Left cardiac atrium (tissue), 4 donors: ENCODE results near the gene SLC24A3. TPM values are rescaled to one million over a fixed set of nuclear protein-coding genes. Genes with fewer than 3 reads are reported as not detected.
"Not testable (repeated sequence)": the region's sequence is repeated elsewhere in the genome, so short reads cannot be mapped to it uniquely, and the experiment has no call there.

Experiments
- ATAC-seq, 2 donors: fragments of 200-7000 bp; cut with Tn5 transposase; one replicate each; pipeline ENCODE4 v1.9.1; 2020; ENCODE audit warnings: mild to moderate bottlenecking in 2 of 2, moderate library complexity in 2 of 2
- DNase-seq: peaks from one replicate; pipeline ENCODE4 v3.0.0-alpha.2; 2020
- intact Hi-C, 2 donors: fragments of 100-400 bp; cut with DNase I; formaldehyde crosslinking; loops; one replicate each; pipeline versions ENCODE4 v1.14.1 to v1.15.1; 2022 to 2023
- total RNA-seq, 2 donors: library from RNA; stranded (reverse); fragmentation: NEBNext Ultra II Directional; extraction: Animal tissue kit (Norgen Biotek cat#: 25700); gene quantifications; one replicate each; pipeline ENCODE4 v1.2.1, GENCODE V29; 2021
- donor health status: DM: no; HTN: yes; CAD: no.
- donor health status: DM: no; HTN: yes; CAD: no; lungs with severe emphysema.
- donor health status: DM: yes; HTN: yes; CAD: no.
- donor health status: Dilated cardiomyopathy.

SLC24A3 gene
- total RNA-seq, 2 donors from 2014 or later: 2.1 to 4.1 TPM

DNA sequence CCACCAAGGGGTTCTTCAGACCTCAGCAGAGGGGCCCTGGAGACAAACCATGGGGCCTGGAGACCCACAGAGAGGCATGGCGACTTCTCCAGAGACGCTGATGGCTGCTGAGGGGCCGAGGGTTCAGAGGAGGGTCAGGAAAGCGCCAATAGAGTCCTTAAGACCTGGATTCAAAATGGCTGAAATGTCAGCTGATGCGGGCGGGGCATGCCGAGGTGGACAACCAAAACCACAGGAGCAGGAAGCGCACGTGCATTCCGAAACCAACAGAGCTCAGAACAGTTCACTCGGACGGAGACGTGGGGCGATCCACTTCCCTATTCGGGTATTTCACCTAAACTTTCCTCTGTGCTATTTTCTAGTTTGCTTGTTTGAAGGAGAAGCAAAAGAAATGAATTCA lies 445.7 kb downstream of the SLC24A3 start:
- intact Hi-C loops: loop anchor here in 1 of 2 donors (5.0 kb wide), 1 partner anchor 451 kb away; no protein-coding TSS in a partner anchor
- DNase-seq (no peak), ATAC-seq (no peak)

DNA sequence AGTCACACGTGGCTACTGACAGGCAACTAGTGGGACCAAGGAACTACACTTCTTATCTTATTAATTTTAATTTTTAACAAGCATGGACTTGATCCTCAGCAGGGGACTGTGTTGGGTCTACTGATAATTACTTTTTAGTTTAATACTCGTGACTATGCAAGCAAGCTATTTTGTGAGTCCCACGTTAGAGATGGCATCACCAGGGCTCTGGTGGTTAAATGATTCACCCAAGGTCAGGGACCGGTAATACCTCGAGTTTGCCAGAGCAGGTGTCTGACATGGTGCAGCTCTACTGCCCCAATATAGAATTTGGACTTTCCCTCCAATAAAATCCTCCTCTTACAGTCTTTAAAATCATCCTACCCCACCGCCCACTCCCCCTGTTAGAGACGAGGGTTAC lies 447.0 kb downstream of the SLC24A3 start:
- intact Hi-C loops: loop anchor here in 1 of 2 donors (5.0 kb wide), 1 partner anchor 452 kb away; no protein-coding TSS in a partner anchor
- DNase-seq (no peak), ATAC-seq (no peak)

DNA sequence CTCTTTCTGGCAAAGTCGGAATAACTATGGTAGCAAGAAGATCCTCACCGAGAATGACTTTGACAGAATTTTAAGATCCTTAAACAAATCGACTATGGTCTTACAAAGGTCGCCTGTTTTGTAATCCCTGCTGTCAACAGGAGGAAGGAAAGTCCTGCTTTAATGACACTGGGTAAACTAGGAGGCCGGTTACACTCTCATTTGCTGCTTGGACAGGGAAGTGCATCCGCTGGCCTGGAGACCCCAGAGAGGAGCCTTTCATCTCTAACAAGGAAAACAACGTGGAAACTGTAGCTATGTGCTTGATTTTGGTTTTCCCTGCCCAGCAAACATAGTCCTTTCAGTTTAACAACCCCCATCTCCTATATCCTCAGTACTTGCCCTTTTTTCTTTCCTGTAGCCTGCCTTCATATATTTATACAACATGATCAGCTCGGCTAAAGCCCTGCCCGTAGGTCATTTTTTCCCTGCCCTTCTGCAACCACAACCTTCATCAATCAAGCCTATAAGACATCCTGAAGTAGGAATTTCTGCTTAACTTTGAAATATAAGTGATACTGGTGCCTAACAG lies 448.5 kb downstream of the SLC24A3 start:
- intact Hi-C loops: loop anchor here (2.0 to 5.0 kb wide), 2 partner anchors 456 to 1029 kb away; no protein-coding TSS in a partner anchor
- DNase-seq: no peak
- ATAC-seq: no peak

DNA sequence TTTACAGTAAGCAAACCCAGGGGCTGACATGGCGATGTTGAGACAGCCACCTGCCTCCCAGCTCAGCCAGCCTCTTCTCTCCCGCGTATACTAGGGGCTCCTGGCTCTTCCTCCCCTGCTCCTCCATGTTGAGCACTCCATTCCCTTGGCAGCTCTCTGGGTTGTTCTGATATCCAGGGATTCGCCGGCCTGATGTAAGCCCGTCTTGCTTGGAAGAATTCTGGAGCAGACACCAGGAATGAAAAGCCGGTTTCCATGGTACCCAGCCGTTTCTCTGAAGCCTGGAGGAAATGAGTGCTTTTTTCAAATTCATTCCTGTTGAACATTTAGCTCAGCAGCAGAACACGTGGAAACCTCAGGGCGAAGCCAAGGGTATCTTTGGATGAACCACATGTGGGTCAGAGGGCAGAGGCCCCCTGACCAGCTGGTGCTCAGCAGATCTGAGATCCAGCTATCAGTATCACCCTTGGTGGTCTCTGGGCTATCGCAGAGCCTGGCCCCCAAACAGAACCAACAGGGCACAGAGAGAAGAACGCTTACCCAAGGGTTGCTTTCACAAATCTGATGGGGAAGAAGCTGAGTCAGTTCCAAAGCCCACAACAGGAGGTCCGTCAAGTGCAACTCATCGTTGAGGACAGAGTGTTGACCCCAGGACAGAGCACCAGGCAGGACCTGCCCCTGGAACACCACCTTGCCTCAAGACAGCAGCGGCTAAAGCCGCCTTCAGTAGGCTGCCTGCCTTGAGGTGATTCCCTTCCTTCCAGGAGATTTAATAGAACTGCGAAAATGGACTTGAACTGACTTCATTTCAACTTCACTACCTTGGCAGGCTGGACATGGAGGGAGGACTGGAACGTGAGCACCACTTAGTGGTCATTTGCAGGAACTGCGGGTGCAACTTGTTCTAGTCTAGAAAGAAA lies 449.5 kb downstream of the SLC24A3 start:
- intact Hi-C loops: loop anchor here (2.0 to 5.0 kb wide), 3 partner anchors 457 to 1030 kb away; no protein-coding TSS in a partner anchor
- ATAC-seq: peak; percentile 79 to 86
- DNase-seq: peak; percentile 49

DNA sequence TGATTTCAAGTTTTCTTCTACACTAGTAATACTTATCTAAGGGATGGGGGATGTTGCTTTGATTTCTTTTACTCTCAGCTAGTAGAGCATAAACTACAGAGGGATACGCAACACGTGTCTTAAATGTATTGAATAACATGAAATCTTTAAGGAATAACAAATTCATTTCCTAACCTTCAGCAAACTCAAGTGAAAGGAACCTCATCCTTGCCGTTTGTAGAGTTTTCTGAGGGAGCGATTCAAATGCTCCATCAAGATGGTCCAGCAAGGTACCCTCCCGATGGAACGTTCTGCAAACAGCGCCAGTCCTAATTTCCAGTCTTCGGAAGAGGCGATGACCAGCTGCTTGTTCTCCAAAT lies 450.2 kb downstream of the SLC24A3 start:
- DNase-seq (no peak), ATAC-seq (no peak)
- intact Hi-C loops: loop anchor here (2.0 to 5.0 kb wide), 2 partner anchors 1030 kb away; no protein-coding TSS in a partner anchor

DNA sequence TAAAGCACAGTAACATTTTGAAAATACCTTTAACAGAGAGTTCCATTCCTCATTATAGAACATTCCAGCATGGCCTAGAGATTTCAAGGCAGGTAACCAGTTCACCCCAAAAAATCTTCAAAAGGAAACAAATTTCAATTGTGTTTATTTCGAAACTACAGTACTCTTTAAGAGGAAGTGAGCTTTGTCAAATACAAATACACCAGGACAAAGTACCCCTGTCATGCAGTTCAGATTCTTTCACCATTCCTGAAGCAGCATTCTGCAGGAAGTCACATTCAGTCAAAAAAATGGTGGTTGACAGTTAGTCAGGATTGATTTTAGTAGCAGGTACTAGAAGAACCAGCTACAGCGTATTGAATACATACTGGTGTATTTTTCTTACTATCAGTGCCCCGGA lies 456.0 kb downstream of the SLC24A3 start:
- intact Hi-C loops: no loop called here
- no peak for ATAC-seq
- DNase-seq: no peak

DNA sequence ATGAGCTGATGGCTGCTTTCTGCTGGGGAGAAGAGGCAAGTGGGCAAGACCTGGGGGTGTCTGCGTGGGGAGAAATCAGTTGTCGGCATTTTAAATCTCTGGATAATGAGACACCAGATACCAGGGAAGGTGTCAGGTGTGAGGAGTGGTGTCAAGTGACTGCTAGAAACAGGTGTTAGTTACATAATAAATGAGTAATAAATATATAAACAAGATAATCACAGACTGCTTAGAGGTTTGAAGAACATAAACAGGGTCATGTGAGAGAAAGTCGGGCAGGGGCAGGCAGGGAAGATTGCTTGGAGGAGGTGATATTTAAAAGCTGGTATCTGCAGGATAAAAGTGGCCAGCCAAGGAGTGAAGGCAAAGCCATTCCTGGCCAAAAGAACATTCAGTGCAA lies 458.4 kb downstream of the SLC24A3 start:
- intact Hi-C loops: no loop called here
- no peak for DNase-seq
- no peak for ATAC-seq

DNA sequence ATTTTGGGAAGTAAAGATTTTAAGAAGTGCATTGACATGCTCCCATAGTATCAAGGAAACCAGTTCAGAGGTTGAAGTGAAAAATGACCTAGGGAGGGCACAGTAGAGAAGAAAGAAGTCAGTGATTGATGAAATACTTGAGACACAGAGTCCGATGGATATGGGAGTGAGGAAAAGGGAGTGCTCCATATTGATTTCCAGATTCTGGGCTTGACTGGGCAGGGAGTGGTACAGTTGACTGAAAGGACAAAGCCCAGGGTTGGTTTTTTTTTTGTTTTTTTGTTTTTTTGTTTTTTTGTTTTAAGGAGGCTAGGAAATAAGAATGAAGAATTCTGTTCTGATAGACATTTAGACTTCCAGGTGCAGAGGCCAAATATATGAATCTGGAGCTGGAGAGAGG lies 458.9 kb downstream of the SLC24A3 start:
- DNase-seq (no peak), ATAC-seq (no peak)
- intact Hi-C loops: no loop called here

DNA sequence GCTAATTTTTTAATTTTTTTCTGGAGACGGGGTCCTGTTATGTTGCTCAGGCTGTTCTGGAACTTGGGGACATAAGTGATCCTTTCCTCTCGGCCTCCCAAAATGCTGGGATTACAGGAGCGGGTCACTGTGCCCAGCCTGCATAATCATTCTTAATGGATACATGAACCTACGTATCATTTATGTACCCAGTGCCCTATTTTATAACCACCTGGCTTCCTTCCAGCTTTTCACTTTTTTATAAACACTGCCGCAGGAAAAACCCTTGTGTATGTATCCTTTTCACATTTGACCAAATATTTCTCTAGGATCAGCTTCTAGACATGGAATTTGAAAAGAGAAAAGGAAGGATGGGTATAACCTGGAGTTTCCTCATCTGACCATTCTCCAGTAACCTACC lies 460.1 kb downstream of the SLC24A3 start:
- intact Hi-C loops: no loop called here
- ATAC-seq (no peak), DNase-seq (no peak)

DNA sequence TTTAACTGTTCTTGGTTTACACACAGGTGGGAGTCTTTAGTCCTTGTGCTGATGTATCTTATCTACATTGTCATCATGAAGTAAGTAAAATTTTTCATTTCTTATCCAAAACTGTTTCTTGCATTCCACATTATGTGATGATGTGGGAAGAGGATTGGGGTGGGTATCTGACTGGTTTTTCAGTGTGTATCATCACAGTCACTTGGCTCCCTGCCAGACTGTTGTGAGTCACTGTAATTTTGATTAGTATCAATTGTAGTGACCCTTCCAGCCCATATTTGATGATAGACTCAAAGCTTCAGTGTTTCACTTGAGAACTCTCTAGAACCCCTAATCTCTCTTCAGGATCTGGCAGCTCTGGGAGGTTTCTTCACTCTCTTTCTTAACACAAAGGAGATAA lies 461.1 kb downstream of the SLC24A3 start:
- intact Hi-C loops: no loop called here
- no peak for DNase-seq
- ATAC-seq: no peak

DNA sequence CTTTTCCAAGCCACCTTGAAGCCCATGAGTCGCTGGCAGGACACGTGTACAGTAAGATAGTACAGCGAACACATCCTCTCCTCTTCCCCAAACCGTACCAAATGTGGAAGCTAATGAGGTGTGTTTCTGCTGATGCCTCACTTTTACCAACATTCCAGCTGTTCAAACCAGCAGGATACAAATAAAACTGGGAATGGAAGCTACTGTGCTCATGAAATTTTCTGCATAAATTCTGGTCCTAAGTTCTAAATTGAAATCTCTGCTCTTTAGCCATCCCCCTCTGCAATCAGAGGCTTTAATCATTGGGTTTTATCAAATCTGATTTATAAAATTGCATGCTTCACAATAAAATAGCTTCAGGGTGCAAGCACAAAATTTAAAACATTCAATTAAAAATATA lies 463.8 kb downstream of the SLC24A3 start:
- intact Hi-C loops: no loop called here
- no peak for ATAC-seq
- no peak for DNase-seq

DNA sequence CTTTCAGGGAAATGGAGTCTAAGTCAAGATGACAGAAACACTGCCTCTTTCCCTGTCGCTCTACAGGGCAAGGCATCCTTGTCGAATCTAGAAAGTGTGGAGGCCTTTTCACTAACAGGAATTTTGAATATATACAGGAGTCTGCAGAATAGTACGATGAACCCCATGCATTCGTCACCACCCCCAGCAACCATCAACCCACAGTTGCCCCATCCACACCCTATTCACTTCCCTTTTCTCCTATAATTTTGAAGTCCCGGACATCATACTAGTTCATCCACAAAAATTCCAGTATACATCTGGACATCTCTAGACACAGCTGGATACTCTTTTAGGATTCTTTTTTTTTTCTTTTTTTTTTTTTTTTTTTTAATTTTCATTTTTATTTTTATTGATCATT lies 464.9 kb downstream of the SLC24A3 start:
- intact Hi-C loops: no loop called here
- ATAC-seq: no peak
- DNase-seq: no peak

DNA sequence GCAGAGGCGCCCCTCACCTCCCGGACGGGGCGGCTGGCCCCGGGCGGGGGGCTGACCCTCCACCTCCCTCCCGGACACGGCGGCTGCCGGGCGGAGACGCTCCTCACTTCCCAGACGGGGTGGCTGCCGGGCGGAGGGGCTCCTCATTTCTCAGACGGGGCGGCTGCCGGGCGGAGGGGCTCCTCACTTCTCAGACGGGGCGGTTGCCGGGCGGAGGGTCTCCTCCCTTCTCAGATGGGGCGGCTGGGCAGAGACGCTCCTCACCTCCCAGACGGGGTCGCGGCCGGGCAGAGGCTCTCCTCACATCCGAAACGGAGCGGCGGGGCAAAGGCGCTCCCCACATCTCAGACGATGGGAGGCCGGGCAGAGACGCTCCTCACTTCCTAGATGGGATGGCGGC lies 466.1 kb downstream of the SLC24A3 start:
- ATAC-seq, DNase-seq, intact Hi-C loops: not testable (repeated sequence)

DNA sequence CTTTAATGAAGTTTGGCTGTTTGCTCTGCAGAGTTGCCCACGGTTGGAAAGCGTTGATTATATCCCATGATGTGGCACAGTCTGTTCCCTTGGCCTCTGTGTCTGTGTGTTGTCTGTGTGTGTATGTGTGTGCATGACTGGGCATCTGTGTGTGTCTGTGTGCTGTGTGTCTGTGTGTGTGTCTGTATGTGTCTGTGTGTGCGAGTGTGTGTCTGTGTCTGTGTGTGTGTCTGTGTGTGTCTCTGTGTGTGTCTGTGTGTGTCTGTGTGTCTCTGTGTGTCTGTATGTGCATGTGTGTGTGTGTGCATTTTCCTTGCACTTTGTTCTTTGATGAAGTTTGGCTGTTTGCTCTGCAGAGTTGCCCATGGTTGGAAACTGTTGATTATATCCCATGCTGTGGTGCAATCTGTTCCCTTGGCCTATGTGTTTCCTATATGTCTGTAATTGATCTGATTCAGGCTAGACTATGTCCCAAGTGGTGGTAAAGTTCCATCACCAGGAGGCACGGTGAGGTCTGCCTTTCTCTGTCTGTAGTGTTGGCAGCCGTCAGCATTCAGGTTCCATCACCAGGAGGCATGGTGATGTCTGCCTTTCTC lies 467.6 kb downstream of the SLC24A3 start:
- intact Hi-C loops: no loop called here
- DNase-seq (no peak), ATAC-seq (no peak)

DNA sequence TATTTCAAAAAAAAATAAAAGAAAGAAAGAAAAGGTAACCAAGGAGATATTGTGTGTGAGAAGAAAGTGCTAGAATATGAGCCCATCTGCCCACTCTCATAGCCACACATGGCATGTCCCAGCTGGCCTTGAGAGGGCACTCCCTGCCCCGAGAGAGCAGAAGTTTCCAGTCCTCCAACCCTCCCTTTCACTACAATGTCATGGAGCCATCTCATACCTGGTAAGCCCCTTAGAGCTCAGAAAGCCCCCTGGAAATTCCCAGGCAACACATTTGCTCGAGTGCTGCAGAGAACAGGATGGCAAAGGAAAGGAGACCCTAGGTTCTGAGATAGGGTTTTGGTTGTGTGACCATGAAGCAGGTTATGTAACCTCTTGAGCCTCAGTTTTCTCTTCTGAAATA lies 469.8 kb downstream of the SLC24A3 start:
- no peak for DNase-seq
- ATAC-seq: no peak
- intact Hi-C loops: no loop called here

DNA sequence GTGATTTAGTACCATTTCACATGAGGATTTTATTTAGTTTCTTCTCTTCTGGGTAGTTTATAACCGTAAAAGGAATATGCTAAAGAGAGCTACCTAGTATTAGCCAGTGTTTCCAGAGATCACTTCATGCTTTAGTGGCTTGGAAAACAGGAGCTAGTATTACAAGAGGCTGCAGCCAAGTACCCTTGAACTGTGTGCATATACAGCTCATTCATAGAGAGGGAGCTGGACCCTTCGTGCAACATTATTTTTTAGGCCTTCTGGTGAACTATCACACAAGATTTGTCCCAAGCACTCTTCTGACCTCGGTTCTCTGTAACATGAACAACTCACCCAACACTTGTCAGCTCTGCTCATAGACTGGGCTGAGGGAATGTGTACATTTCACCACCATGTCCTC lies 470.7 kb downstream of the SLC24A3 start:
- intact Hi-C loops: no loop called here
- DNase-seq (no peak), ATAC-seq (no peak)

DNA sequence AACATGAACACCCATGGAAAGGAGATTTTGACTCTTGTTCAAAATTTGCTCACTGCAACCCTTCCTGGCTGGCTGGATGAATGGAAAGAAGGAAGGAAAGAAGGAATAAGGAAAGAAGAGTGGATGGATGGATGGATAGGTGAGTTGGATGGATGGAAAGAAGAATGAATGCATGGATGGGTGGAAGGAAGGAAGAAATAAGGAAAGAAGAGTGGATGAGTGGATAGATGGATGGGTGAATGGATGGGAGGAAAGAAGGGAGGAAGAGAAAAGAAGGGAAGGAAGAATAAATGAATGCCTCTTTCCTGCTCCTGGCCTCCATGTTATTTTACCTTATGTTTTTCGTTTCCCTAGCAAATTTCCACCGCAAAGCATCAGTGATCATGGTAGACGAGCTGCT lies 471.4 kb downstream of the SLC24A3 start:
- intact Hi-C loops: no loop called here
- no peak for ATAC-seq
- no peak for DNase-seq

DNA sequence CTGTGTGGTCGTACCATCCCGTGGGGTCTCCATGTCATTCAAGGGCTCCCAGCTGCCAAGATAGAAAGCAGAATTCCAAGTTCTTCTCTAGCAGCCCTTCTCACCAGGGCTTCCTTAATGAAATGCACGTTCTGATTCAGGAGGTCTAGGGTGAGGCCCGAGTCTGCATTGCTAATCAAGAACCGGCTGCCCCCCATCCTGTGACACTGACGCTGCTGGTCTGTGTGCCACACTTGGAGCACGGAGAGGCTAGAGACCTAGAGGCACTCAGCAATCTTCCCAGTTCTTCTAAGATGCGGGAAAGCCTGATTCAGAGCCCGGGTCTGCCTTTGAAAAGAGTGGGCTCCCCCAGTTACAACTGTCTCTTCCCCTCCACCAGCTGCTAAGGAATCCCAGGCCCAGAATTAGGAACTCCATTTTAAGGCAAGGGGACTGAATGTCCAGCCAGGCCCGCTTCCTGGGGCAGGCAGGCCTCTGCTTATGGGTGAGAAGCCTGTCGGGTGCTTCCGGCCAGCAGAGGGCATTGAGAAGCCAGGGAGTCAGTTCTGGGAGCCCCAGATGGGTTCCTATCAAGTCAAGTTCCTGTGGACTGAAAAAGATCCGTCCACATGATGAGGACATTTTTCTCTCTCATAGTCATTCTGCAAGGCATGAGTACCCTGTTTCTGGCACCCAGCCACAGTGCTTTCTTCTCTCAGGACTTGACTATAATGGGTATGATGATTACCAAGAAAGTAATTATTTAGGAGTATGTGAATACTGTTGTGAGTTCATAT lies 475.8 kb downstream of the SLC24A3 start:
- intact Hi-C loops: loop anchor here in 1 of 2 donors (1.0 to 5.0 kb wide), 2 partner anchors 97 to 309 kb away; no protein-coding TSS in a partner anchor
- ATAC-seq (peak; percentile 87 to 89), DNase-seq (peak; percentile 83)

DNA sequence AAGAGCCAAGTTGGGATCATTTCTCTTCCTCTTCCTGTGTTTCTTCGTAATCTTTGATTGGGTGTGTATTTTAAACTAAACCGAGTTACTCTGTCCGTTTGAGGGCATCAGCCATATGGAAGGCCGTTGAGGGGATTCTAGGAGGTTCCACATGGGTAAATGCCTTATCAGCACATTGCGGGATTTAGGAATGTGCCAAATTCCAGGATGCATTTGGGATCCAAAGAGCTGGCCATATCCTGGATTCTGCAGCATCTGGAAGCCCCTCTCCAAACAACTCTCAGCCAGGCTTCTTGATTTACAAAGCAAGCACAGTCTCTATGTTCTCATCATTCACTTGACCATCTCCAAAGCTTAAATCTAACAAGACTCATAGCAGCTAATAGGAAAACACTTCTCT lies 478.0 kb downstream of the SLC24A3 start:
- no peak for DNase-seq
- intact Hi-C loops: loop anchor here (2.0 to 10.0 kb wide), 5 partner anchors 54 to 304 kb away; no protein-coding TSS in a partner anchor
- ATAC-seq: no peak
